Neural crest cell (in vitro differentiated cells): ENCODE data around the gene SMIM27. TPM values are rescaled to one million over a fixed set of nuclear protein-coding genes. Genes with fewer than 3 reads are reported as not detected.

Experiments
- DNase-seq: peaks from one replicate; pipeline ENCODE4 v3.0.0; 2021; ENCODE audit warnings: low read depth, mixed read lengths, low spot score
- H3K27ac Mint-ChIP-seq: one replicate; pipeline ENCODE4 v1.8.0; 2021; ENCODE audit warnings: mild to moderate bottlenecking, mixed read lengths; ENCODE audit not compliant: unreplicated experiment
- H3K27me3 Mint-ChIP-seq: 2 replicates; pipeline ENCODE4 v1.8.0; 2021; ENCODE audit warnings: low read depth, mild to moderate bottlenecking, mixed read lengths
- H3K36me3 Mint-ChIP-seq: 2 replicates; pipeline ENCODE4 v1.8.0; 2021; ENCODE audit warnings: low read depth, mild to moderate bottlenecking, mixed read lengths
- H3K4me1 Mint-ChIP-seq: 2 replicates; pipeline ENCODE4 v1.8.0; 2021; ENCODE audit warnings: mixed read lengths
- H3K4me3 Mint-ChIP-seq: one replicate; pipeline ENCODE4 v1.8.0; 2021; ENCODE audit warnings: mild to moderate bottlenecking, mixed read lengths
- H3K9me3 Mint-ChIP-seq: 2 replicates; pipeline ENCODE4 v1.8.0; 2021; ENCODE audit warnings: mixed read lengths
- CTCF ChIP-seq: fragments of 200-600 bp; sonication (generic); conservative IDR thresholded peaks from 2 replicates; pipeline ENCODE4 v1.5.0; 2021; ENCODE audit warnings: antibody characterized with exemption, mild to moderate bottlenecking
- total RNA-seq: library from RNA; stranded (reverse); gene quantifications from 2 replicates; pipeline ENCODE4 v1.2.1, GENCODE V29; 2021

SMIM27 gene
- total RNA-seq, 1 donor from 2014 or later = 10.2 TPM

GRCh38 chr9:32579706-32580331 lies 27.7 kb downstream of the SMIM27 start:
- H3K27me3 Mint-ChIP-seq = peaks cover 42% of the 10 kb centered on the region
- H3K27ac Mint-ChIP-seq = no peak overlapping the region
- no peaks in the 10 kb centered on the region for H3K9me3 Mint-ChIP-seq
- no peak overlapping the region for H3K4me3 Mint-ChIP-seq
- peaks cover 9% of the 10 kb centered on the region for H3K4me1 Mint-ChIP-seq
- peak; percentile 76 for DNase-seq
- H3K36me3 Mint-ChIP-seq = no peaks in the 10 kb centered on the region
- TF ChIP-seq CTCF = peak; percentile 97

- H3K36me3 Mint-ChIP-seq = no peaks in the 10 kb centered on the region
- no peak for DNase-seq
- H3K27me3 Mint-ChIP-seq = peaks cover 40% of the 10 kb centered on the region
- peak overlapping the region; percentile 20 for H3K27ac Mint-ChIP-seq
- no peak for TF ChIP-seq CTCF
- H3K4me3 Mint-ChIP-seq = no peak overlapping the region
- peaks cover 2% of the 10 kb centered on the region for H3K9me3 Mint-ChIP-seq
- H3K4me1 Mint-ChIP-seq = peaks cover 9% of the 10 kb centered on the region
Observed at GRCh38 chr9:32580631-32581300, 28.6 kb downstream of the SMIM27 start.

GRCh38 chr9:32581512-32582143 lies 29.5 kb downstream of the SMIM27 start:
- TF ChIP-seq CTCF = peak; percentile 72
- peaks cover 32% of the 10 kb centered on the region for H3K27me3 Mint-ChIP-seq
- H3K36me3 Mint-ChIP-seq = no peaks in the 10 kb centered on the region
- H3K27ac Mint-ChIP-seq = no peak overlapping the region
- H3K4me3 Mint-ChIP-seq = no peak overlapping the region
- H3K9me3 Mint-ChIP-seq = peaks cover 5% of the 10 kb centered on the region
- H3K4me1 Mint-ChIP-seq = peaks cover 9% of the 10 kb centered on the region
- DNase-seq = peak; percentile 37

- no peak for DNase-seq
Observed at GRCh38 chr9:32584784-32585183, 32.7 kb downstream of the SMIM27 start.

GRCh38 chr9:32587901-32588300 lies 35.8 kb downstream of the SMIM27 start:
- H3K4me3 Mint-ChIP-seq = no peak overlapping the region
- H3K9me3 Mint-ChIP-seq = peaks cover 8% of the 10 kb centered on the region
- no peak for TF ChIP-seq CTCF
- no peak overlapping the region for H3K27ac Mint-ChIP-seq
- DNase-seq = no peak
- no peaks in the 10 kb centered on the region for H3K36me3 Mint-ChIP-seq
- H3K27me3 Mint-ChIP-seq = no peaks in the 10 kb centered on the region
- H3K4me1 Mint-ChIP-seq = peaks cover 7% of the 10 kb centered on the region

More at GRCh38 chr9:32584784-32585183, 32.7 kb downstream of the SMIM27 start:
- no peak for TF ChIP-seq CTCF
- peak overlapping the region; percentile 16 for H3K27ac Mint-ChIP-seq
- H3K36me3 Mint-ChIP-seq = no peaks in the 10 kb centered on the region
- H3K4me3 Mint-ChIP-seq = no peak overlapping the region
- H3K9me3 Mint-ChIP-seq = peaks cover 8% of the 10 kb centered on the region
- peaks cover 3% of the 10 kb centered on the region for H3K27me3 Mint-ChIP-seq
- H3K4me1 Mint-ChIP-seq = peaks cover 16% of the 10 kb centered on the region
